Transverse colon (tissue), 4 donors: ENCODE data around the gene CSNK1D. TPM values are rescaled to one million over a fixed set of nuclear protein-coding genes. Genes with fewer than 3 reads are reported as not detected.
"Not testable (repeated sequence)": the region's sequence is repeated elsewhere in the genome, so short reads cannot be mapped to it uniquely, and the experiment has no call there.

Experiments used
- DNase-seq: peaks from one replicate; pipeline ENCODE4 v3.0.0-alpha.2; 2019
- H3K27ac ChIP-seq, 4 donors: fragments of 200-600 bp; sonication (generic); 2 replicates each; pipeline ENCODE4 v1.5.1; 2016 to 2018; ENCODE audit warnings: inconsistent platforms in 4 of 4
- H3K27me3 ChIP-seq: fragments of 200-600 bp; sonication (generic); 2 replicates; pipeline ENCODE4 v1.5.1; 2017; ENCODE audit warnings: inconsistent platforms
- H3K36me3 ChIP-seq, 4 donors: fragments of 200-600 bp; sonication (generic); 2 replicates each; pipeline ENCODE4 v1.5.1; 2017 to 2019; ENCODE audit warnings: inconsistent platforms in 4 of 4
- H3K4me1 ChIP-seq, 4 donors: fragments of 200-600 bp; sonication (generic); 2 replicates each; pipeline ENCODE4 v1.5.1; 2017 to 2020; ENCODE audit warnings: inconsistent platforms in 4 of 4
- H3K4me3 ChIP-seq, 4 donors: fragments of 200-600 bp; sonication (generic); 1 replicate in 1 of 4; 2 replicates in 3 of 4; pipeline versions ENCODE4 v1.5.1 to v1.6.1; 2017 to 2019; ENCODE audit warnings: inconsistent platforms in 4 of 4
- H3K9me3 ChIP-seq, 2 donors: fragments of 200-600 bp; sonication (generic); 2 replicates each; pipeline ENCODE4 v1.5.1; 2017 to 2019; ENCODE audit warnings: inconsistent platforms in 2 of 2
- CTCF ChIP-seq, 5 experiments: fragments of 200-600 bp in 3 of 5; fragments of 450-650 bp in 2 of 5; sonication (generic) in 3 of 5; IDR thresholded peaks; 1 replicate in 2 of 5; 2 replicates in 3 of 5; pipeline ENCODE4 v1.5.1; 2016 to 2017; ENCODE audit warnings: antibody characterized with exemption in 5 of 5, inconsistent platforms in 3 of 5, mild to moderate bottlenecking in 2 of 5, moderate library complexity in 1 of 5
- EP300 ChIP-seq: sonication (generic); formaldehyde crosslinking; IDR thresholded peaks from one replicate; pipeline ENCODE4 v1.6.1; 2017; ENCODE audit warnings: antibody characterized with exemption, low read depth
- POLR2A ChIP-seq: fragments of 450-650 bp; IDR thresholded peaks from one replicate; pipeline ENCODE4 v1.6.1; 2016; ENCODE audit warnings: antibody characterized with exemption, mild to moderate bottlenecking, moderate library complexity
- POLR2AphosphoS5 ChIP-seq, 3 donors: sonication (generic); formaldehyde crosslinking; IDR thresholded peaks; one replicate each; pipeline ENCODE4 v1.6.1; 2016; ENCODE audit warnings: antibody characterized with exemption in 3 of 3
- WGBS, 2 donors: methylation state at CpG; one replicate each; pipeline ENCODE4 v1.1.5; 2018; ENCODE audit warnings: low coverage in 1 of 2; 5-methylcytosine and 5-hydroxymethylcytosine counted together
- in situ Hi-C, 4 donors: fragments of 200-750 bp; cut with MboI; loops; one replicate each; pipeline versions ENCODE4 v1.15.0 to v1.15.1; 2017; ENCODE audit warnings: low sequenced_read_pairs in 3 of 4, low pct_ligation_motif_present in 1 of 4, low pct_unique_long_range_greater_than_20kb in 1 of 4
- intact Hi-C: fragments of 100-400 bp; cut with DNase I; formaldehyde crosslinking; loops from one replicate; pipeline ENCODE4 v1.15.1; 2023; ENCODE audit warnings: low total_unique reads
- total RNA-seq, 4 donors: library from RNA; depleted of rRNA; stranded (reverse); fragments of >200 nt; gene quantifications; one replicate each; pipeline ENCODE4 v1.1.0, GENCODE V29; 2016

The CSNK1D gene
- total RNA-seq, 4 donors from 2014 or later, result 86.0 to 230 (median 148) TPM

- in situ Hi-C loops, result no loop called here
- TF ChIP-seq EP300 (no peak), CTCF (IDR thresholded peaks at IDR 0.05) (no peak), POLR2AphosphoS5 (IDR thresholded peaks at IDR 0.05) (no peak), POLR2A (no peak)
- no peak for DNase-seq
- no peaks in the 10 kb centered on the region for H3K27me3 ChIP-seq
- WGBS, 2 donors, result 88 to 89% methylated on average over 5 to 9 of the region's 10 CpGs
- H3K4me1 ChIP-seq, result peaks cover 37 to 56% (median 51%) of the 10 kb centered on the region in 4 donors
- no peaks in the 10 kb centered on the region for H3K9me3 ChIP-seq
- H3K4me3 ChIP-seq, result no peak overlapping the region
- intact Hi-C loops, result no loop called here
- H3K36me3 ChIP-seq, result peaks cover 0 to 41% (median 10%) of the 10 kb centered on the region in 4 donors
- H3K27ac ChIP-seq, result peak overlapping the region; percentile 96 to 100 (median 98)
Measured at GRCh38 chr17:82266142-82266541, 7.4 kb downstream of the CSNK1D start.

GRCh38 chr17:82263641-82264040, 9.9 kb downstream of the CSNK1D start:
- in situ Hi-C loops (no loop called here), intact Hi-C loops (no loop called here)
- no peak overlapping the region for H3K4me3 ChIP-seq
- H3K27me3 ChIP-seq, result no peaks in the 10 kb centered on the region
- H3K36me3 ChIP-seq, result peaks cover 0 to 44% (median 10%) of the 10 kb centered on the region in 4 donors
- H3K4me1 ChIP-seq, result peaks cover 19 to 31% (median 26%) of the 10 kb centered on the region in 4 donors
- whole genome bisulfite sequencing, 2 donors, result 74 to 82% methylated on average over 3 to 9 of the region's 9 CpGs
- no peak for DNase-seq
- H3K27ac ChIP-seq, result peak overlapping the region in 1 of 4 donors; percentile 7
- no peaks in the 10 kb centered on the region for H3K9me3 ChIP-seq
- TF ChIP-seq POLR2AphosphoS5 (IDR thresholded peaks at IDR 0.05) (no peak), POLR2A (no peak), CTCF (IDR thresholded peaks at IDR 0.05) (no peak), EP300 (no peak)

DNA sequence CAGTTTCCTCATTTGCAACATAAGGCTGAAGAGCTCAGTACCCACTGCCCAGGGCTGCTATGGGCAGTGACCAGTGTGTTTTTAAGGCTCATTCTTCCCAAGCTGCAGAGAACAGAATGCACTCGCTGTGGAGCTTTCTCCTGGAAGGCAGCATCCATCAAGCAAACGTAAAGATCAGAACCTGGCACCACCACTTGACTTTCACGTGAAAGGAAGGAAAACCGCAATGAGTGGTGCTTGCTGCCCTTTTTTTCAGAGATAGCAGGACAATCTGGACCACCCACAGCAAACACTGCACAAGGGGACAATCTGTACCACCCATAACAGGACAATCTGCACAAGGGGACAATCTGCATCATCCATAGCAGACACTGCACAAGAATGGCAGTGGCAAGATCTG, 11.2 kb downstream of the CSNK1D start:
- H3K36me3 ChIP-seq, result peaks cover 0 to 44% (median 10%) of the 10 kb centered on the region in 4 donors

GRCh38 chr17:82259972-82260961, 13.2 kb downstream of the CSNK1D start:
- H3K27me3 ChIP-seq, H3K9me3 ChIP-seq, H3K4me3 ChIP-seq, DNase-seq, intact Hi-C loops, H3K4me1 ChIP-seq, in situ Hi-C loops, H3K27ac ChIP-seq: not testable (repeated sequence)
- 83 to 87% methylated on average over 4 to 8 of the region's 8 CpGs for WGBS, 2 donors
- H3K36me3 ChIP-seq, result peaks cover 0 to 39% (median 14%) of the 10 kb centered on the region in 4 donors

More for the DNA sequence above, 11.2 kb downstream of the CSNK1D start:
- Histone ChIP-seq H3K4me1 (peaks cover 9 to 18% (median 14%) of the 10 kb centered on the region in 4 donors), H3K27me3 (no peaks in the 10 kb centered on the region), H3K9me3 (no peaks in the 10 kb centered on the region), H3K27ac (no peak overlapping the region), H3K4me3 (no peak overlapping the region)
- in situ Hi-C loops (no loop called here), intact Hi-C loops (no loop called here)
- DNase-seq, result no peak
- TF ChIP-seq EP300 (no peak), POLR2A (no peak), POLR2AphosphoS5 (IDR thresholded peaks at IDR 0.05) (no peak), CTCF (IDR thresholded peaks at IDR 0.05) (no peak)
- 86 to 92% methylated on average over 2 to 4 of the region's 4 CpGs for WGBS, 2 donors
